HG02763 (cell line): ENCODE measurements around the gene SPINK6.

Experiments
- ATAC-seq: cut with Tn5 transposase; IDR thresholded peaks from one replicate; pipeline ENCODE4 v1.9.1; 2021; ENCODE audit warnings: mild to moderate bottlenecking, moderate library complexity; ENCODE audit not compliant: unreplicated experiment

The SPINK6 gene, protein sequence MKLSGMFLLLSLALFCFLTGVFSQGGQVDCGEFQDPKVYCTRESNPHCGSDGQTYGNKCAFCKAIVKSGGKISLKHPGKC

GRCh38 chr5:148202531-148203203 lies at the start of gene SPINK6:
Gene SPINK6 (plus strand): TSS chr5:148203042. CDS start chr5:148203097, 55 bp downstream.
- ATAC-seq, result no peak

GRCh38 chr5:148156609-148157008 lies 46.2 kb upstream of the SPINK6 start:
- ATAC-seq, result no peak

GRCh38 chr5:148162038-148162437 lies 40.8 kb upstream of the SPINK6 start:
- no peak for ATAC-seq

GRCh38 chr5:148163345-148163744 lies 39.5 kb upstream of the SPINK6 start:
- ATAC-seq, result no peak

- ATAC-seq, result no peak
These were observed 36.1 kb upstream of the SPINK6 start for GRCh38 chr5:148166550-148167283.

DNA sequence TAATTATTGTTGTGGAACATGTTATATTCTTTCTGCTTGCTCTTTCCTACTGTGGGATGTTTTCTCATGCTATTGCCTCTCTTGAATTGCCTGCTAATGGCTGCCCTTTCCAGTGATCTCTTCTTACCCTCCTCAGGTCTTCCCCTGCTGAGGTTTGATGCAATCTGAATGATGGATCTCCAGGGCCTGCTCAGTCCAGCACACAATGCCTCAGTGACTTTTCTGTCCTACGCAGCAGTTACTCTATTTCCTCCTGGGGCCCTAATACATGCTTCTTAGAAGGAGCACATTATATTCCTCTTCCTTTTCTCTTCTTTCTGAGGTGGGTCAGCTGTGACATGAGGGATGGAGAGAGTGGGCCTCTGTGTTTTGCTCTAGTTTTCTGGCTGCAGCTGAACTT lies 34.6 kb upstream of the SPINK6 start, which contains the start of gene SPINK14:
Gene SPINK14 (plus strand): TSS at position 301 of the 400 bp plus-strand sequence. CDS start 1,187 bp downstream, outside the sequence.
- no peak for ATAC-seq

- ATAC-seq, result no peak
These were observed 30.5 kb upstream of the SPINK6 start for GRCh38 chr5:148172377-148172776.

DNA sequence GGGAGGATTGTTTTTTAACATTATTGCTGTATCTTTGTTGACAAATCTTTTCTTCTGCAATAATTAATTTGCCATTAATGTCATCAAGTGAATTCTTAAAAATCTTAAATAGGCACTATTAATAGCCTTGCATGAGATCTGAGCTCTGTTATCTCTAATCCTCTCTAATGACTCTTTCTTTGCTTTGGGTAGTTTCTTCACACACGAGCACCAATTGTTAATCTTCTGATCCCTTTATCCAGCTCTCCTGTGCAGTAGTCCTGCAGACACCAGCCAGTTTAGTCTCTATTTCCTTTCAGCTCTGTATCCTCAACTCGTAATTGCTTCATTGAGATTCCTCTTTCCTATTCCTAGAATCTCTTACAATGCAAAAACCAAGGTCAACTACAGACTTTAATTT lies 26.4 kb upstream of the SPINK6 start:
- no peak for ATAC-seq

DNA sequence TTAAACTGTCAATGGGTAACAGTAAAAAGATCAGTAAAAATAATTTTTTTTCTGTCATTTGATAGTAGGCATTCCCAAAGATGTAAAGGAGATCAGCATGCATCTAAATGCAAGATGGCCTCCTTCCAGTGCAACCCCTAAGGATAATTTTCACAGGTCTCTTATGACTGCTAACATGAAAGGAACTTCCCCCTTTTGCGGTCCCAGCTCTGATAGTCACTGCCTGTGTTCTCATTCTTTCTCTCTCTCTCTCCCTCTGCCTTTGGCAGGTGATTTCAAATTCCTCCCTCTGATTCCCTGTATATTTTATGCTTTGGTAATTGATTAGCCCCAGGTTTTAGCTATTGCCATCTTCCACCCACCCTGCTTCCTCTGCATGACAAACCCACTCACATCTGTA lies 25.6 kb upstream of the SPINK6 start:
- no peak for ATAC-seq

GRCh38 chr5:148179234-148179824 lies 23.5 kb upstream of the SPINK6 start:
- ATAC-seq, result peak; percentile 80

DNA sequence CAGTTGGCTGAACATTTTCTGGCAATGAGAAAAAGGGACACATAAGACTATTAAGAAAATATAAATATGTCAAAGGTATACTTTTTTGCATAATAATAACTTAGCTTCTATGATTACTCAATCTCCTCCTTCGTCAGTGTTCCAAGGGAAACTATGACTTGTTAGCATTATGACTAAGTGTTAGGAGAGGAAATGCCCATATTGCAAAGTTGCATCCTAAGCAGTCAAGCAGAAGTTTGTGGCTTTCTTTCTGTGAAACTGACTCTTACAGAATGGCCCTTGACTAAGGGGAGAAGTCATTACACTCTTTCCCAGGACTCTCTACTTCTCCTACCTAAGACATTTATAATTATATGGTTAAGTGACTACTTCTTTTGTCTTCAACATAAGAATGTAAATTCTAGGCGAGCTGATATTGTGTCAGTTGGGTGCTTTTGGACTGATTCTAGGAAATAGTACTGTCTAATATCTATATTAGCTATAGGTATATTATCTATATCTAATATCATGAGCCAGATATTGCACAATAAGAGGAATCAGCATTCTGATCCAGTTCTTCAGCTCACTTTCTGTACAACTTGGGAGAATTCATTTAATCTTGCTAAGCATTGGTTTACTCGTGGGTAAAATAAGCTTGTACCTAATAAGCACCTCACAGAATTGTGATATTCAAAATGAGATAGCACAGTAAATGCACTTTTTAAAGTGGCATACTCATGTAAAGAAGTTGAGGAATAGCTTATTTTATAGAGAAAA lies 16.4 kb upstream of the SPINK6 start:
- peak; percentile 64 for ATAC-seq

DNA sequence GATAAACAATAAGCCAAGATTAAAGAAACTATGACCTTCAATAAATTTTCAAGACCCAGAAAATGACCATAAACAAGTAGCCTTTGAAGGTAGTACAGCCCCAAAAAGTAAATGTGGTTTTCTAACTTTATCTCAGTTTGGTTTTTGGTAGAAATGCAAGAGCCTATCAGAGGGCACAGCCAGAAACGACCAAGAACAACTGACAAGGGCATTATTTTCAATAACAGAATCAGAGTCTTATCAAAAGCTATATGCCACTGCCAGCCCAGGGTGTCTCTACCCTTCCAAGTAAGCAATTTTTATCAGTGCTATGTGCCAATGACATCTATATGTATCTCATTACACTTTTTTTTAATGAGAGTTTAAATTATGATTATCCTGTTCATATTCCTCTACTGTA lies 11.8 kb upstream of the SPINK6 start:
- ATAC-seq, result no peak

DNA sequence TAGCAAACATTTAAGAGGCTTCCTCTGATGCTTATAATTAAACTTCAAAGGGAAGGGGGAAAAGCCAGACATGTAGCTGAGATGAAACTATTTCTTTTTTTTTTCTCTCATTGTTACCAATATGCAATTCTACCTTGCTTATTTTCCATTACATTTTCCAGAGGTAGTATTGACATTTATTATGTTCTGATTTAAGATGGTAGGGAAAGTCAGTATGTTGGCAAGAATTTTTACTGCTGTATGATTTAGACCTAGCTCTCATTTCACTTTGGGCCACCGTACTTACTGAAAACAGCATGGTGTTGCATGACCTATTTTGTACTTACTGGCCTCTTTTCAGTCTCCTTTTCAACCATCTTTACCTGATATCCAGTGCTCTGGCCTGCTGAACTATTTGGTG lies 9.6 kb upstream of the SPINK6 start:
- no peak for ATAC-seq

GRCh38 chr5:148201151-148201550 lies 1.7 kb upstream of the SPINK6 start:
- no peak for ATAC-seq

DNA sequence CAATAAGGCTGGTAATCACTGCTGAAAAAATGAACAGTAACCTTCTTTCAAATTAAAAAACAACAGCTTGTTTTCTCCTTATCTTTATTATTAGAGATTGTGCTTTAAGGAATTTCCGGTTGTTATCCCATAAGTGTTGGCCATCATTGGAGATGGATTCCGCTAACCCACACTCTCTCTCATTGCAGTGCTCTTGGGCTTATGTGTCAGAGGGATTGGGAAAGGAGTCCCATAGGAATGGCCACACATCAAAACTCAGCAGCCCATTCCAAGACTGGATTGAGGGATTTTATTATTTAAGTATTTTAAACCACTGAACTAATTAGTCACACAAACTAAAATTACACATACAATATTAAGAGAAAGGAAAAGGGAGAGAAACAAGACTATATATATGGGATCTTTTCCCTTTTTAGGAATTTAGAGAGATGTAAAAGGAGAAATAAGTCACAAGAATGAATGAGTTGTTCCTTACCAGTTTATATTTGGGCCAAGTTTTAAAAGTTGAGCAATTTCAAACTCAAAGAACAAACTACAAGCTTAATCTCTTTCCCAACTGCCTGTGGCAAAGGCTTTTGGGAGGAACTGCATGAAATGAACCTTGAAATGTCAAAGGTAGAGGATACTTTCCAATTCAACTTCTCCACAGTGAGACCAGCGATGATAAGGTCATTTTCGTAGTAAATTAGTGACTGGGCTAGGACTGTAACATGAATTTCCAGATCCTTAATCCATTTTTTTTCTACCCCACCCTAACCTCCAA lies 2.4 kb downstream of the SPINK6 start:
- no peak for ATAC-seq

- ATAC-seq, result no peak
These were observed 3.0 kb downstream of the SPINK6 start for GRCh38 chr5:148205865-148206264.

DNA sequence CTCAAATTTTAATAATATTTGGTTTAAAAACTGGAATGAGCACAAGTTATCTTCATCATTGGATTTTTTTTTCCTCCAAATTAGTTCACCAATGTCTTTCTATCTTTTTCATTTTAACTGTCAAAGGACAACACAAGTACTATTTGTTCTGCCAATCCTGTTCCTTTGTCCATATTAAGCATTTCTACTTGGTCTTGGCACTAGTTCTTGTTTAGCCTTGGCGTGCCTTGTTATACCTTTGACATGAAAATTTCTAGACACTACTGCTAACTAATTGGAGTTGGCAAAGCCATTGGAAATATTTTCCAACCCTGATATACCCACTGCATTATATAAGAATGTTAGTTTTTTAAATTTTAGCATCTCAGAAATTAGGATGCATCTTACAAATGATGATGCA lies 3.8 kb downstream of the SPINK6 start:
- ATAC-seq, result no peak

- ATAC-seq, result no peak
These were observed 5.4 kb downstream of the SPINK6 start for GRCh38 chr5:148208226-148208625.

DNA sequence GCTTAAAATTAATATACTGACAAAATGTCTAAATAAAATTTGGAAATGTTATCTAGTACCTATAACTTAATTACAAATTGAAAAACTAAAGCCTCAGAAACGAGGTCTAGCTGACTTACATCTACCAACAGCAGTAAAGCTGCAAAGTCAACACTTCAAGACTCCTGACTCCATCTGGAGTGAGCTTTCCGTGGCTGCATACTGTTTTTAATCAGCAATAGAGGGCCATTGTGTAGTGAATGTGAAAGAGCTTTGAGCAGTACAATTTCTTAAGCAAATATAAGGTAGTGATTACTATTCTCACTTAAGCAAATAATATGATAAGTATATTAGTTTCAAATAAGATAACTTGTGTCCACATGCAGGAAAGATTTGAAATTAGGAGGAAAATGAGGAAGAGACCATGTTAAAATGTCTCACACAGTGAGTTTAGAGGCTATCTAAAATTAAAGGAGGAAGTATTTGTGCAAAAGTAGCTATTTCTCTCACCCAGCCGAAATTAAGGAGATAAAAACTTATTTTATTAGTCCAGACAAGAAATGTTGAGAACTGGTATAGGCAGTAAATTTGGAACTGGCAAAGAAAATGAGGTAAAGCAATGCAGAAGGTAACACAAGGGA lies 6.4 kb downstream of the SPINK6 start:
- no peak for ATAC-seq

DNA sequence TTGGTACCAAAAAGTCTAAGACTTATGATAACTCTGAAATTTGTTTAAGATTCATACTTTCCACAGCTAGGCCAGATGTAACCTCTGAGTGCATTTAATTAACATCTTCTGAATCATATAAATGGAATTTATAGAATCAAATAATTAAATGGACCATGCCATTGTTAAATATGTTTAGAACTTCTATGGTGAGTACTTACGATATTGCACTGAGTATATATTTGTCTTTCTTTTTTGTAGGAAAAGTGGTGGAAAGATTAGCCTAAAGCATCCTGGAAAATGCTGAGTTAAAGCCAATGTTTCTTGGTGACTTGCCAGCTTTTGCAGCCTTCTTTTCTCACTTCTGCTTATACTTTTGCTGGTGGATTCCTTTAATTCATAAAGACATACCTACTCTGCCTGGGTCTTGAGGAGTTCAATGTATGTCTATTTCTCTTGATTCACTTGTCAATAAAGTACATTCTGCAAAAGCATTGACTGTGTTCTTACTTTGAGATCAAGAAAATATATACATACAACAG lies 11.9 kb downstream of the SPINK6 start:
- no peak for ATAC-seq
